HepG2 (cell line): ENCODE data around the gene STIP1. TPM values are rescaled to one million over a fixed set of nuclear protein-coding genes. Genes with fewer than 3 reads are reported as not detected.
A peak's percentile ranks its signal among the peaks of the same experiment; 100 is the strongest.

ENCODE experiments used
- EHMT2 ChIP-seq: fragments of 200-600 bp; sonication (generic); IDR thresholded peaks from 2 replicates; pipeline ENCODE4 v1.7.0; 2017; ENCODE audit warnings: antibody characterized with exemption, low read depth, low read length, borderline replicate concordance
- GMEB1 ChIP-seq: sonication (generic); formaldehyde crosslinking; IDR thresholded peaks from 2 replicates; pipeline ENCODE4 v1.5.1; 2020; ENCODE audit warnings: missing genetic modification reagents, mild to moderate bottlenecking, borderline replicate concordance
- HNF1B ChIP-seq: sonication (generic); formaldehyde crosslinking; IDR thresholded peaks from 2 replicates; pipeline ENCODE4 v1.5.1; 2020; ENCODE audit warnings: mild to moderate bottlenecking, moderate library complexity, missing genetic modification reagents
- NCOA1 ChIP-seq: sonication (generic); formaldehyde crosslinking; IDR thresholded peaks from 2 replicates; pipeline ENCODE4 v1.9.0; 2021; ENCODE audit warnings: missing genetic modification reagents
- NR1H2 ChIP-seq: sonication (generic); formaldehyde crosslinking; IDR thresholded peaks from 2 replicates; pipeline ENCODE4 v1.8.1; 2022; ENCODE audit warnings: low read depth, missing genetic modification reagents, borderline replicate concordance
- RBM22 ChIP-seq: fragments of 200-400 bp; formaldehyde crosslinking; optimal IDR thresholded peaks from 2 replicates; pipeline ENCODE3; 2017; ENCODE audit warnings: mild to moderate bottlenecking, low read length, moderate library complexity
- RXRB ChIP-seq: IDR thresholded peaks from 2 replicates; pipeline ENCODE4 v1.6.1; 2016; ENCODE audit warnings: borderline replicate concordance, missing genetic modification reagents, missing compliant biosample characterization
- SAP130 ChIP-seq: IDR thresholded peaks from 2 replicates; pipeline ENCODE4 v1.6.1; 2016; ENCODE audit warnings: low read depth
- SNAI1 ChIP-seq: sonication (generic); formaldehyde crosslinking; IDR thresholded peaks from 2 replicates; pipeline ENCODE4 v1.5.0; 2020; ENCODE audit warnings: mild to moderate bottlenecking, missing genetic modification reagents, borderline replicate concordance
- STAT5B ChIP-seq: sonication (generic); formaldehyde crosslinking; IDR thresholded peaks from 2 replicates; pipeline ENCODE4 v1.4.0; 2020; ENCODE audit warnings: missing genetic modification reagents
- TBX3 ChIP-seq: fragments of 450-650 bp; IDR thresholded peaks from 2 replicates; pipeline ENCODE4 v1.6.1; 2017; ENCODE audit warnings: antibody characterized with exemption, mild to moderate bottlenecking, inconsistent platforms, borderline replicate concordance
- TEAD2 ChIP-seq: sonication (generic); formaldehyde crosslinking; IDR thresholded peaks from 2 replicates; pipeline ENCODE4 v1.9.0; 2021; ENCODE audit warnings: missing genetic modification reagents
- TOE1 ChIP-seq: sonication (generic); formaldehyde crosslinking; IDR thresholded peaks from 2 replicates; pipeline ENCODE4 v1.4.0; 2020; ENCODE audit warnings: mild to moderate bottlenecking, missing genetic modification reagents
- ZBTB3 ChIP-seq: sonication (generic); formaldehyde crosslinking; IDR thresholded peaks from 2 replicates; pipeline ENCODE4 v1.4.0; 2020; ENCODE audit warnings: low read depth, mild to moderate bottlenecking, moderate library complexity, missing genetic modification reagents, borderline replicate concordance
- ZNF33B ChIP-seq: sonication (generic); formaldehyde crosslinking; IDR thresholded peaks from 2 replicates; pipeline ENCODE4 v1.5.1; 2020; ENCODE audit warnings: mild to moderate bottlenecking, missing genetic modification reagents
- ZNF556 ChIP-seq: sonication (generic); formaldehyde crosslinking; IDR thresholded peaks from 2 replicates; pipeline ENCODE4 v1.4.0; 2020; ENCODE audit warnings: mild to moderate bottlenecking, missing genetic modification reagents, borderline replicate concordance
- ZNF629 ChIP-seq: sonication (generic); formaldehyde crosslinking; conservative IDR thresholded peaks from 2 replicates; pipeline ENCODE4 v1.5.0; 2020; ENCODE audit warnings: missing genetic modification reagents
- ZNF747 ChIP-seq: sonication (generic); formaldehyde crosslinking; IDR thresholded peaks from 2 replicates; pipeline ENCODE4 v1.8.1; 2023; ENCODE audit warnings: missing genetic modification reagents, mild to moderate bottlenecking, borderline replicate concordance
- ZNF891 ChIP-seq: sonication (generic); formaldehyde crosslinking; IDR thresholded peaks from 2 replicates; pipeline ENCODE4 v1.5.0; 2020; ENCODE audit warnings: mild to moderate bottlenecking, missing genetic modification reagents
- ZSCAN9 ChIP-seq: IDR thresholded peaks from 2 replicates; pipeline ENCODE4 v1.6.1; 2016; ENCODE audit warnings: borderline replicate concordance
- polyA plus RNA-seq, 8 experiments: library from polyadenylated mRNA; depleted of rRNA in 3 of 8; stranded (reverse) in 7 of 8; unstranded in 1 of 8; fragments of >200 nt; fragmentation: Illumina TruSeq in 4 of 8; extraction: Trizol in 4 of 8; gene quantifications; 2 replicates each; pipeline versions ENCODE4 v1.2.1 to v1.2.3, GENCODE V29; 2011 to 2016; ENCODE audit warnings: low read depth in 4 of 8, missing spikeins in 1 of 8, mixed read lengths in 1 of 8; ENCODE audit not compliant: insufficient read depth in 1 of 8
- total RNA-seq, 5 experiments: library from RNA; depleted of rRNA; stranded (reverse); fragments of >200 nt; fragmentation: Illumina TruSeq; extraction: Trizol; gene quantifications; 2 replicates each; pipeline ENCODE4 v1.2.3, GENCODE V29; 2016; ENCODE audit warnings: low read depth in 1 of 5
- TF ChIP-seq, protein P1 (sequence below): sonication (generic); formaldehyde crosslinking; IDR thresholded peaks from 2 replicates; pipeline ENCODE4 v1.4.0; 2020; ENCODE audit warnings: missing genetic modification reagents
- TF ChIP-seq, protein P2 (sequence below): sonication (generic); formaldehyde crosslinking; conservative IDR thresholded peaks from 2 replicates; pipeline ENCODE4 v1.4.0; 2020; ENCODE audit warnings: missing genetic modification reagents

Gene STIP1
- total and polyA plus RNA-seq, 2 of the 13 experiments (the other 11 are each of a cell fraction or from before 2014, with no cell fraction given): 81.1 to 217 TPM

- no peak for TF ChIP-seq ZSCAN9 (CRISPR knock-in tag)
- TF ChIP-seq, protein P1, sequence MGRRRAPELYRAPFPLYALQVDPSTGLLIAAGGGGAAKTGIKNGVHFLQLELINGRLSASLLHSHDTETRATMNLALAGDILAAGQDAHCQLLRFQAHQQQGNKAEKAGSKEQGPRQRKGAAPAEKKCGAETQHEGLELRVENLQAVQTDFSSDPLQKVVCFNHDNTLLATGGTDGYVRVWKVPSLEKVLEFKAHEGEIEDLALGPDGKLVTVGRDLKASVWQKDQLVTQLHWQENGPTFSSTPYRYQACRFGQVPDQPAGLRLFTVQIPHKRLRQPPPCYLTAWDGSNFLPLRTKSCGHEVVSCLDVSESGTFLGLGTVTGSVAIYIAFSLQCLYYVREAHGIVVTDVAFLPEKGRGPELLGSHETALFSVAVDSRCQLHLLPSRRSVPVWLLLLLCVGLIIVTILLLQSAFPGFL (CRISPR knock-in tag): no peak
- peak; percentile 64; the same call in 1 of the 2 replicates for TF ChIP-seq GMEB1 (CRISPR knock-in tag)
- peak; percentile 65 for TF ChIP-seq HNF1B (CRISPR knock-in tag)
- no peak for TF ChIP-seq ZBTB3 (CRISPR knock-in tag)
- TF ChIP-seq TEAD2 (CRISPR knock-in tag): no peak
- peak; percentile 77 for TF ChIP-seq ZNF629 (CRISPR knock-in tag)
- TF ChIP-seq RXRB (CRISPR knock-in tag): no peak; the same call in 1 of the 2 replicates
- no peak for TF ChIP-seq RBM22
- no peak for TF ChIP-seq STAT5B (CRISPR knock-in tag)
- no peak for TF ChIP-seq SNAI1 (CRISPR knock-in tag)
- TF ChIP-seq TOE1 (CRISPR knock-in tag): no peak
- TF ChIP-seq NCOA1: no peak
- no peak; the same call in 1 of the 2 replicates for TF ChIP-seq ZNF556 (CRISPR knock-in tag)
- TF ChIP-seq ZNF747: no peak; the same call in 1 of the 2 replicates
- TF ChIP-seq TBX3: no peak
- TF ChIP-seq ZNF891: no peak
- TF ChIP-seq SAP130: peak; percentile 73
- no peak for TF ChIP-seq EHMT2
- no peak; the same call in 1 of the 2 replicates for TF ChIP-seq ZNF33B (CRISPR knock-in tag)
- TF ChIP-seq NR1H2 (CRISPR knock-in tag): no peak
- TF ChIP-seq, protein P2, sequence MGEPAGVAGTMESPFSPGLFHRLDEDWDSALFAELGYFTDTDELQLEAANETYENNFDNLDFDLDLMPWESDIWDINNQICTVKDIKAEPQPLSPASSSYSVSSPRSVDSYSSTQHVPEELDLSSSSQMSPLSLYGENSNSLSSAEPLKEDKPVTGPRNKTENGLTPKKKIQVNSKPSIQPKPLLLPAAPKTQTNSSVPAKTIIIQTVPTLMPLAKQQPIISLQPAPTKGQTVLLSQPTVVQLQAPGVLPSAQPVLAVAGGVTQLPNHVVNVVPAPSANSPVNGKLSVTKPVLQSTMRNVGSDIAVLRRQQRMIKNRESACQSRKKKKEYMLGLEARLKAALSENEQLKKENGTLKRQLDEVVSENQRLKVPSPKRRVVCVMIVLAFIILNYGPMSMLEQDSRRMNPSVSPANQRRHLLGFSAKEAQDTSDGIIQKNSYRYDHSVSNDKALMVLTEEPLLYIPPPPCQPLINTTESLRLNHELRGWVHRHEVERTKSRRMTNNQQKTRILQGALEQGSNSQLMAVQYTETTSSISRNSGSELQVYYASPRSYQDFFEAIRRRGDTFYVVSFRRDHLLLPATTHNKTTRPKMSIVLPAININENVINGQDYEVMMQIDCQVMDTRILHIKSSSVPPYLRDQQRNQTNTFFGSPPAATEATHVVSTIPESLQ: 0 out of 2 replicates have a peak, but pooled peaks have one; percentile 65
These were observed 61.1 kb downstream of the STIP1 start, which contains the start of gene PPP1R14B (continued) for GRCh38 chr11:64246871-64247728.
